HepG2 (cell line): Measurements from ENCODE around the gene TJAP1. TPM values are rescaled to one million over a fixed set of nuclear protein-coding genes. Genes with fewer than 3 reads are reported as not detected.

Experiments
- CBX2 ChIP-seq, 2 experiments: fragments of 200-600 bp in 1 of 2; sonication (generic); formaldehyde crosslinking in 1 of 2; IDR thresholded peaks; 2 replicates each; pipeline versions ENCODE4 v1.7.0 to v1.8.1; 2018 to 2022; ENCODE audit warnings: low read depth in 2 of 2, low read length in 1 of 2, mild to moderate bottlenecking in 1 of 2, missing genetic modification reagents in 1 of 2
- CTCF ChIP-seq: sonication (generic); formaldehyde crosslinking; IDR thresholded peaks from 2 replicates; pipeline ENCODE4 v1.5.0; 2020; ENCODE audit warnings: mild to moderate bottlenecking, missing genetic modification reagents, moderate library complexity
- ELK4 ChIP-seq: sonication (generic); formaldehyde crosslinking; IDR thresholded peaks from 2 replicates; pipeline ENCODE4 v1.9.0; 2021; ENCODE audit warnings: missing genetic modification reagents, borderline replicate concordance
- KDM2A ChIP-seq: sonication (generic); formaldehyde crosslinking; IDR thresholded peaks from 2 replicates; pipeline ENCODE4 v1.4.0; 2020; ENCODE audit warnings: low read depth, missing genetic modification reagents, borderline replicate concordance
- NFAT5 ChIP-seq: sonication (generic); formaldehyde crosslinking; IDR thresholded peaks from 2 replicates; pipeline ENCODE4 v1.4.0; 2020; ENCODE audit warnings: missing genetic modification reagents
- RAD21 ChIP-seq: fragments of 450-650 bp; formaldehyde crosslinking; IDR thresholded peaks from 2 replicates; pipeline ENCODE4 v1.5.0; 2020; ENCODE audit warnings: mild to moderate bottlenecking
- ZNF350 ChIP-seq: sonication (generic); formaldehyde crosslinking; IDR thresholded peaks from 2 replicates; pipeline ENCODE4 v1.4.0; 2020; ENCODE audit warnings: mild to moderate bottlenecking, low read depth, missing genetic modification reagents, borderline replicate concordance
- ZNF747 ChIP-seq: sonication (generic); formaldehyde crosslinking; IDR thresholded peaks from 2 replicates; pipeline ENCODE4 v1.8.1; 2023; ENCODE audit warnings: missing genetic modification reagents, mild to moderate bottlenecking, borderline replicate concordance
- ZNF839 ChIP-seq: sonication (generic); formaldehyde crosslinking; IDR thresholded peaks from 2 replicates; pipeline ENCODE4 v1.4.0; 2020; ENCODE audit warnings: missing genetic modification reagents, mild to moderate bottlenecking, borderline replicate concordance
- polyA plus RNA-seq, 8 experiments: library from polyadenylated mRNA; depleted of rRNA in 3 of 8; stranded (reverse) in 7 of 8; unstranded in 1 of 8; fragments of >200 nt; fragmentation: Illumina TruSeq in 4 of 8; extraction: Trizol in 4 of 8; gene quantifications; 2 replicates each; pipeline versions ENCODE4 v1.2.1 to v1.2.3, GENCODE V29; 2011 to 2016; ENCODE audit warnings: low read depth in 4 of 8, missing spikeins in 1 of 8, mixed read lengths in 1 of 8; ENCODE audit not compliant: insufficient read depth in 1 of 8
- total RNA-seq, 5 experiments: library from RNA; depleted of rRNA; stranded (reverse); fragments of >200 nt; fragmentation: Illumina TruSeq; extraction: Trizol; gene quantifications; 2 replicates each; pipeline ENCODE4 v1.2.3, GENCODE V29; 2016; ENCODE audit warnings: low read depth in 1 of 5
- TF ChIP-seq, protein P1 (sequence below): sonication (generic); formaldehyde crosslinking; conservative IDR thresholded peaks from 2 replicates; pipeline ENCODE4 v1.8.0; 2022; ENCODE audit warnings: low read depth, missing genetic modification reagents
- TF ChIP-seq, protein P2 (sequence below): sonication (generic); formaldehyde crosslinking; IDR thresholded peaks from 2 replicates; pipeline ENCODE4 v1.9.0; 2021; ENCODE audit warnings: missing genetic modification reagents, mild to moderate bottlenecking, borderline replicate concordance
- TF ChIP-seq, protein P3 (sequence below): sonication (generic); formaldehyde crosslinking; IDR thresholded peaks from 2 replicates; pipeline ENCODE4 v1.5.1; 2020; ENCODE audit warnings: missing genetic modification reagents, mild to moderate bottlenecking, borderline replicate concordance

The TJAP1 gene
- total and polyA plus RNA-seq, 2 of the 13 experiments (the other 11 are each of a cell fraction or from before 2014, with no cell fraction given), result 15.7 to 41.6 TPM

GRCh38 chr6:43495409-43495941, 18.1 kb downstream of the TJAP1 start (continued):
- TF ChIP-seq ZNF839 (CRISPR knock-in tag) (0 out of 2 replicates have a peak, but pooled peaks have one; percentile 25), CTCF (CRISPR knock-in tag) (peak; percentile 57), CBX2 (IDR thresholded peaks at IDR 0.05; ENCODE audit: low read depth, low read length) (no peak), CBX2 (CRISPR knock-in tag; IDR thresholded peaks at IDR 0.05; ENCODE audit: low read depth) (no peak), RAD21 (CRISPR knock-in tag) (peak; percentile 61), NFAT5 (CRISPR knock-in tag) (no peak), ZNF747 (CRISPR knock-in tag) (no peak), ELK4 (CRISPR knock-in tag) (0 out of 2 replicates have a peak, but pooled peaks have one; percentile 35), KDM2A (CRISPR knock-in tag) (no peak), ZNF350 (CRISPR knock-in tag) (peak; percentile 8; the same call in 1 of the 2 replicates)
- TF ChIP-seq, protein P1, sequence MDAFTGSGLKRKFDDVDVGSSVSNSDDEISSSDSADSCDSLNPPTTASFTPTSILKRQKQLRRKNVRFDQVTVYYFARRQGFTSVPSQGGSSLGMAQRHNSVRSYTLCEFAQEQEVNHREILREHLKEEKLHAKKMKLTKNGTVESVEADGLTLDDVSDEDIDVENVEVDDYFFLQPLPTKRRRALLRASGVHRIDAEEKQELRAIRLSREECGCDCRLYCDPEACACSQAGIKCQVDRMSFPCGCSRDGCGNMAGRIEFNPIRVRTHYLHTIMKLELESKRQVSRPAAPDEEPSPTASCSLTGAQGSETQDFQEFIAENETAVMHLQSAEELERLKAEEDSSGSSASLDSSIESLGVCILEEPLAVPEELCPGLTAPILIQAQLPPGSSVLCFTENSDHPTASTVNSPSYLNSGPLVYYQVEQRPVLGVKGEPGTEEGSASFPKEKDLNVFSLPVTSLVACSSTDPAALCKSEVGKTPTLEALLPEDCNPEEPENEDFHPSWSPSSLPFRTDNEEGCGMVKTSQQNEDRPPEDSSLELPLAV, result no peak
- TF ChIP-seq, protein P2, sequence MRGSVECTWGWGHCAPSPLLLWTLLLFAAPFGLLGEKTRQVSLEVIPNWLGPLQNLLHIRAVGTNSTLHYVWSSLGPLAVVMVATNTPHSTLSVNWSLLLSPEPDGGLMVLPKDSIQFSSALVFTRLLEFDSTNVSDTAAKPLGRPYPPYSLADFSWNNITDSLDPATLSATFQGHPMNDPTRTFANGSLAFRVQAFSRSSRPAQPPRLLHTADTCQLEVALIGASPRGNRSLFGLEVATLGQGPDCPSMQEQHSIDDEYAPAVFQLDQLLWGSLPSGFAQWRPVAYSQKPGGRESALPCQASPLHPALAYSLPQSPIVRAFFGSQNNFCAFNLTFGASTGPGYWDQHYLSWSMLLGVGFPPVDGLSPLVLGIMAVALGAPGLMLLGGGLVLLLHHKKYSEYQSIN (CRISPR knock-in tag), result no peak
- TF ChIP-seq, protein P3, sequence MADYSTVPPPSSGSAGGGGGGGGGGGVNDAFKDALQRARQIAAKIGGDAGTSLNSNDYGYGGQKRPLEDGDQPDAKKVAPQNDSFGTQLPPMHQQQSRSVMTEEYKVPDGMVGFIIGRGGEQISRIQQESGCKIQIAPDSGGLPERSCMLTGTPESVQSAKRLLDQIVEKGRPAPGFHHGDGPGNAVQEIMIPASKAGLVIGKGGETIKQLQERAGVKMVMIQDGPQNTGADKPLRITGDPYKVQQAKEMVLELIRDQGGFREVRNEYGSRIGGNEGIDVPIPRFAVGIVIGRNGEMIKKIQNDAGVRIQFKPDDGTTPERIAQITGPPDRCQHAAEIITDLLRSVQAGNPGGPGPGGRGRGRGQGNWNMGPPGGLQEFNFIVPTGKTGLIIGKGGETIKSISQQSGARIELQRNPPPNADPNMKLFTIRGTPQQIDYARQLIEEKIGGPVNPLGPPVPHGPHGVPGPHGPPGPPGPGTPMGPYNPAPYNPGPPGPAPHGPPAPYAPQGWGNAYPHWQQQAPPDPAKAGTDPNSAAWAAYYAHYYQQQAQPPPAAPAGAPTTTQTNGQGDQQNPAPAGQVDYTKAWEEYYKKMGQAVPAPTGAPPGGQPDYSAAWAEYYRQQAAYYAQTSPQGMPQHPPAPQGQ, result 0 out of 2 replicates have a peak, but pooled peaks have one; percentile 57
